DND-41 (cell line): ENCODE data around the gene PSMB10.

Source experiments
- CTCF ChIP-seq: IDR thresholded peaks from 2 replicates; pipeline ENCODE4 v1.5.1; 2012; ENCODE audit warnings: borderline replicate concordance, low read length, moderate library complexity, mild to moderate bottlenecking; ENCODE audit not compliant: poor library complexity, severe bottlenecking; ENCODE audit errors: extremely low read depth
- EZH2 ChIP-seq: IDR thresholded peaks from 3 replicates; pipeline ENCODE4 v1.6.1; 2012; ENCODE audit warnings: borderline replicate concordance, low read depth, mild to moderate bottlenecking, moderate library complexity, low read length, inconsistent platforms; ENCODE audit not compliant: severe bottlenecking

- no peak for TF ChIP-seq CTCF
- no peak for TF ChIP-seq EZH2
These were observed 12.3 kb downstream of the PSMB10 start for GRCh38 chr16:67924140-67924906.
